Smooth muscle cell (in vitro differentiated cells): ENCODE measurements around the gene RAPGEF3. TPM values are rescaled to one million over a fixed set of nuclear protein-coding genes. Genes with fewer than 3 reads are reported as not detected.

Experiments
- DNase-seq: peaks from one replicate; lab custom pipeline; 2025; ENCODE audit not compliant: unreplicated experiment; lab: John Stamatoyannopoulos, UW
- H2AFZ ChIP-seq: fragments of 200-600 bp; sonication (generic); 2 replicates; pipeline ENCODE4 v1.6.0; 2016; ENCODE audit warnings: antibody characterized with exemption, low read depth, mild to moderate bottlenecking
- H3F3A ChIP-seq: fragments of 200-600 bp; sonication (generic); 2 replicates; pipeline ENCODE4 v1.6.0; 2017; ENCODE audit warnings: antibody characterized with exemption, low read depth
- H3K27ac ChIP-seq: fragments of 200-600 bp; sonication (generic); 2 replicates; pipeline ENCODE4 v1.5.1; 2016; ENCODE audit warnings: low read depth, mild to moderate bottlenecking
- H3K27me3 ChIP-seq: fragments of 200-600 bp; sonication (generic); 2 replicates; pipeline ENCODE4 v1.6.1; 2016; ENCODE audit warnings: low read depth, mild to moderate bottlenecking
- H3K36me3 ChIP-seq: fragments of 200-600 bp; sonication (generic); 2 replicates; pipeline ENCODE4 v1.5.1; 2016; ENCODE audit warnings: low read depth
- H3K4me1 ChIP-seq: fragments of 200-600 bp; sonication (generic); 2 replicates; pipeline ENCODE4 v1.5.1; 2016; ENCODE audit warnings: low read depth
- H3K4me2 ChIP-seq: fragments of 200-600 bp; sonication (generic); 2 replicates; pipeline ENCODE4 v1.6.0; 2016; ENCODE audit warnings: mild to moderate bottlenecking
- H3K4me3 ChIP-seq: fragments of 200-600 bp; sonication (generic); 2 replicates; pipeline ENCODE4 v1.5.1; 2016; ENCODE audit warnings: mild to moderate bottlenecking
- H3K79me2 ChIP-seq: fragments of 200-600 bp; sonication (generic); 2 replicates; pipeline ENCODE4 v1.6.0; 2016; ENCODE audit warnings: low read depth, mild to moderate bottlenecking
- H3K9ac ChIP-seq: fragments of 200-600 bp; sonication (generic); 2 replicates; pipeline ENCODE4 v1.6.0; 2016; ENCODE audit warnings: low read depth
- H3K9me3 ChIP-seq: fragments of 200-600 bp; sonication (generic); replicated peaks from 2 replicates; pipeline ENCODE4 v1.5.1; 2016; ENCODE audit warnings: low read depth
- H4K20me1 ChIP-seq: fragments of 200-600 bp; sonication (generic); 2 replicates; pipeline ENCODE4 v1.6.0; 2016; ENCODE audit warnings: low read depth
- CTCF ChIP-seq: fragments of 200-600 bp; sonication (generic); IDR thresholded peaks from 2 replicates; pipeline ENCODE4 v1.5.1; 2017; ENCODE audit warnings: borderline replicate concordance, mild to moderate bottlenecking, antibody characterized with exemption; ENCODE audit not compliant: insufficient read depth, poor library complexity, severe bottlenecking
- WGBS: methylation state at CpG from one replicate; pipeline ENCODE4 v1.1.7; 2016; ENCODE audit warnings: low lambda C conversion rate; 5-methylcytosine and 5-hydroxymethylcytosine counted together
- polyA plus RNA-seq: library from polyadenylated mRNA; unstranded; fragments of >200 nt; fragmentation: Nextera tagmentation; extraction: Ambion mirVana; gene quantifications from 2 replicates; pipeline ENCODE4 v1.2.1, GENCODE V29; 2016
- total RNA-seq: library from RNA; depleted of rRNA; stranded (reverse); fragments of >200 nt; gene quantifications from 2 replicates; pipeline ENCODE4 v1.2.3, GENCODE V29; 2014

RAPGEF3 gene
- total and polyA plus RNA-seq, 2 experiments from 2014 or later, result 1.9 to 5.6 TPM

GRCh38 chr12:47786662-47787280 lies 28.1 kb upstream of the RAPGEF3 start:
- Histone ChIP-seq H4K20me1 (no peaks in the 10 kb centered on the region), H3K9me3 (no peaks in the 10 kb centered on the region), H3K27ac (no peak overlapping the region), H3K79me2 (no peaks in the 10 kb centered on the region), H3F3A (no peaks in the 10 kb centered on the region), H3K4me3 (no peak overlapping the region), H2AFZ (no peak overlapping the region), H3K9ac (no peak overlapping the region), H3K36me3 (peaks cover 7% of the 10 kb centered on the region), H3K4me1 (no peaks in the 10 kb centered on the region), H3K27me3 (no peaks in the 10 kb centered on the region), H3K4me2 (no peak overlapping the region)
- TF ChIP-seq CTCF, result no peak
- 98% methylated on average over 10 of the region's 10 CpGs for WGBS
- no peak for DNase-seq

GRCh38 chr12:47785887-47786661 lies 27.4 kb upstream of the RAPGEF3 start:
- no peak overlapping the region for H2AFZ ChIP-seq
- H3K9ac ChIP-seq, result no peak overlapping the region
- no peak overlapping the region for H3K27ac ChIP-seq
- H3F3A ChIP-seq, result no peaks in the 10 kb centered on the region
- H3K36me3 ChIP-seq, result peaks cover 7% of the 10 kb centered on the region
- no peaks in the 10 kb centered on the region for H3K9me3 ChIP-seq
- no peak for TF ChIP-seq CTCF
- H4K20me1 ChIP-seq, result no peaks in the 10 kb centered on the region
- H3K4me1 ChIP-seq, result no peaks in the 10 kb centered on the region
- H3K4me2 ChIP-seq, result no peak overlapping the region
- H3K4me3 ChIP-seq, result no peak overlapping the region
- no peaks in the 10 kb centered on the region for H3K27me3 ChIP-seq
- no peaks in the 10 kb centered on the region for H3K79me2 ChIP-seq
- DNase-seq, result no peak
- WGBS, result 96% methylated on average over 4 of the region's 11 CpGs

GRCh38 chr12:47785036-47785886 lies 26.6 kb upstream of the RAPGEF3 start:
- DNase-seq, result no peak
- no peaks in the 10 kb centered on the region for H3K79me2 ChIP-seq
- 88% methylated on average over 15 of the region's 15 CpGs for WGBS
- no peaks in the 10 kb centered on the region for H4K20me1 ChIP-seq
- no peaks in the 10 kb centered on the region for H3K9me3 ChIP-seq
- H3K4me3 ChIP-seq, result no peak overlapping the region
- no peak for TF ChIP-seq CTCF
- no peaks in the 10 kb centered on the region for H3K4me1 ChIP-seq
- no peaks in the 10 kb centered on the region for H3K27me3 ChIP-seq
- no peak overlapping the region for H3K9ac ChIP-seq
- H3K4me2 ChIP-seq, result no peak overlapping the region
- H3F3A ChIP-seq, result no peaks in the 10 kb centered on the region
- no peak overlapping the region for H2AFZ ChIP-seq
- H3K27ac ChIP-seq, result no peak overlapping the region
- H3K36me3 ChIP-seq, result peaks cover 7% of the 10 kb centered on the region
